HG02943 (cell line): Measurements from ENCODE around the gene FAM13A.

Source experiments
- ATAC-seq: cut with Tn5 transposase; IDR thresholded peaks from one replicate; pipeline ENCODE4 v1.9.1; 2021; ENCODE audit warnings: mild to moderate bottlenecking, low read depth, moderate library complexity; ENCODE audit not compliant: unreplicated experiment

FAM13A gene

GRCh38 chr4:88792821-88793220 lies 264.2 kb downstream of the FAM13A start:
- no peak for ATAC-seq

- ATAC-seq, result peak; percentile 78
Observed at GRCh38 chr4:88792268-88792781, 264.7 kb downstream of the FAM13A start.

- no peak for ATAC-seq
Observed at GRCh38 chr4:88791274-88791673, 265.7 kb downstream of the FAM13A start.

GRCh38 chr4:88788895-88789294 lies 268.1 kb downstream of the FAM13A start:
- no peak for ATAC-seq

- no peak for ATAC-seq
Observed at GRCh38 chr4:88788424-88788823, 268.6 kb downstream of the FAM13A start.

GRCh38 chr4:88786011-88786410 lies 271.0 kb downstream of the FAM13A start:
- no peak for ATAC-seq

GRCh38 chr4:88780389-88780788 lies 276.6 kb downstream of the FAM13A start:
- no peak for ATAC-seq

- ATAC-seq, result no peak
Observed at GRCh38 chr4:88779431-88779830, 277.6 kb downstream of the FAM13A start.

- ATAC-seq, result no peak
Observed at GRCh38 chr4:88775529-88775928, 281.5 kb downstream of the FAM13A start.

- ATAC-seq, result no peak
Observed at GRCh38 chr4:88775026-88775425, 282.0 kb downstream of the FAM13A start.

- no peak for ATAC-seq
Observed at GRCh38 chr4:88771883-88772450, 285.0 kb downstream of the FAM13A start.

- no peak for ATAC-seq
Observed at GRCh38 chr4:88765729-88766128, 291.3 kb downstream of the FAM13A start.

GRCh38 chr4:88763075-88763474 lies 293.9 kb downstream of the FAM13A start:
- ATAC-seq, result no peak

- no peak for ATAC-seq
Observed at GRCh38 chr4:88761861-88762523, 295.0 kb downstream of the FAM13A start.

- no peak for ATAC-seq
Observed at GRCh38 chr4:88761342-88761741, 295.6 kb downstream of the FAM13A start.

GRCh38 chr4:88759895-88760290 lies 297.1 kb downstream of the FAM13A start:
- no peak for ATAC-seq

- no peak for ATAC-seq
Observed at GRCh38 chr4:88759039-88759894, 297.7 kb downstream of the FAM13A start.

GRCh38 chr4:88758264-88758663 lies 298.7 kb downstream of the FAM13A start:
- ATAC-seq, result no peak

- no peak for ATAC-seq
Observed at GRCh38 chr4:88757776-88758175, 299.2 kb downstream of the FAM13A start.

- ATAC-seq, result no peak
Observed at GRCh38 chr4:88757067-88757466, 299.9 kb downstream of the FAM13A start.

- no peak for ATAC-seq
Observed at GRCh38 chr4:88756149-88756548, 300.8 kb downstream of the FAM13A start.
